Breast epithelium (tissue), 4 donors: Measurements from ENCODE around the gene AQP10. TPM values are rescaled to one million over a fixed set of nuclear protein-coding genes. Genes with fewer than 3 reads are reported as not detected.

Experiments used
- DNase-seq, 2 donors: peaks; one replicate each; pipeline ENCODE4 v3.0.0-alpha.2; 2019; ENCODE audit warnings: low spot score in 2 of 2
- H3K27ac ChIP-seq, 2 donors: fragments of 200-600 bp; sonication (generic) in 1 of 2; one replicate each; pipeline ENCODE4 v1.5.1; 2016 to 2019; ENCODE audit warnings: mild to moderate bottlenecking in 1 of 2
- H3K27me3 ChIP-seq, 2 donors: fragments of 200-600 bp; sonication (generic) in 1 of 2; one replicate each; pipeline versions ENCODE4 v1.5.1 to v1.6.0; 2017 to 2019; ENCODE audit warnings: control low read depth in 1 of 2, mild to moderate bottlenecking in 1 of 2
- H3K36me3 ChIP-seq: fragments of 200-600 bp; one replicate; pipeline ENCODE4 v1.5.1; 2019
- H3K4me1 ChIP-seq, 2 donors: fragments of 200-600 bp; sonication (generic); one replicate each; pipeline ENCODE4 v1.5.1; 2016 to 2019; ENCODE audit warnings: control low read depth in 1 of 2
- H3K4me3 ChIP-seq, 3 donors: fragments of 200-600 bp; sonication (generic); 1 replicate in 2 of 3; 2 replicates in 1 of 3; pipeline ENCODE4 v1.5.1; 2016 to 2019; ENCODE audit warnings: mild to moderate bottlenecking in 3 of 3, moderate library complexity in 2 of 3
- H3K9me3 ChIP-seq, 2 donors: fragments of 200-600 bp; sonication (generic) in 1 of 2; one replicate each; pipeline ENCODE4 v1.5.1; 2016 to 2019; ENCODE audit warnings: control low read depth in 1 of 2
- POLR2A ChIP-seq: fragments of 450-650 bp; IDR thresholded peaks from one replicate; pipeline ENCODE4 v1.6.1; 2016; ENCODE audit warnings: antibody characterized with exemption, mild to moderate bottlenecking, moderate library complexity
- POLR2AphosphoS5 ChIP-seq, 3 donors: sonication (generic); formaldehyde crosslinking; IDR thresholded peaks; one replicate each; pipeline ENCODE4 v1.6.1; 2017; ENCODE audit warnings: antibody characterized with exemption in 3 of 3
- intact Hi-C: fragments of 100-400 bp; cut with DNase I; formaldehyde crosslinking; loops from one replicate; pipeline ENCODE4 v1.15.1; 2023; ENCODE audit warnings: low total_unique reads
- total RNA-seq, 3 donors: library from RNA; depleted of rRNA; stranded (reverse); fragments of >200 nt; gene quantifications; one replicate each; pipeline ENCODE4 v1.1.0, GENCODE V29; 2016
- TF ChIP-seq, protein P1 (sequence below), 3 donors: fragments of 450-650 bp; IDR thresholded peaks; one replicate each; pipeline ENCODE4 v1.5.1; 2016 to 2017; ENCODE audit warnings: antibody characterized with exemption in 3 of 3, mild to moderate bottlenecking in 3 of 3, moderate library complexity in 3 of 3

The AQP10 gene
- total RNA-seq, 3 donors from 2014 or later = 0.44 TPM; not detected in 2

DNA sequence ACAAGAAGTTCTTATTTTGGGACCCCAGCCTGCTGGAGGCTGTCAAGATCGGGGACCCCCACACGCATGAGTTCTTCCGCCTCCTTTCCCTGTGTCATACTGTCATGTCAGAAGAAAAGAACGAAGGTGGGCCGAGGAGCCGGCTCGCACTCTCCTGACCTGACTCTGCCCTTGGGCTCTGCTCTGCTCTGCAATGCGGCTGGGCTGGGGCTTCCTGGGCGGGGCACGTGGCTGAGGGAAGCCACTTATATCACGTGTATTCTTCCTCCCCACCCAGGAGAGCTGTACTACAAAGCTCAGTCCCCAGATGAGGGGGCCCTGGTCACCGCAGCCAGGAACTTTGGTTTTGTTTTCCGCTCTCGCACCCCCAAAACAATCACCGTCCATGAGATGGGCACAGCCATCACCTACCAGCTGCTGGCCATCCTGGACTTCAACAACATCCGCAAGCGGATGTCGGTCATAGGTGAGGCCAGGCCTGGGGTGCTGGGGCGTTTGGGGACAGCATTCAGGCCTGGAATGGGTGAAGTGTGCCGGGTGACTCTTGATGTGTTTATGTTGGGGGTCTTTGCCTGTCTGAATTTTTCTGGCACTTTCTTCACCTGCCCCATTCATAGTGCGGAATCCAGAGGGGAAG lies 22.1 kb downstream of the AQP10 start:
- Histone ChIP-seq H3K4me1 (no peaks in the 10 kb centered on the region), H3K27ac (no peak overlapping the region), H3K4me3 (no peak overlapping the region), H3K27me3 (no peaks in the 10 kb centered on the region), H3K36me3 (no peaks in the 10 kb centered on the region), H3K9me3 (no peaks in the 10 kb centered on the region)
- no peak for DNase-seq
- no peak for TF ChIP-seq POLR2A
- TF ChIP-seq, protein P1, sequence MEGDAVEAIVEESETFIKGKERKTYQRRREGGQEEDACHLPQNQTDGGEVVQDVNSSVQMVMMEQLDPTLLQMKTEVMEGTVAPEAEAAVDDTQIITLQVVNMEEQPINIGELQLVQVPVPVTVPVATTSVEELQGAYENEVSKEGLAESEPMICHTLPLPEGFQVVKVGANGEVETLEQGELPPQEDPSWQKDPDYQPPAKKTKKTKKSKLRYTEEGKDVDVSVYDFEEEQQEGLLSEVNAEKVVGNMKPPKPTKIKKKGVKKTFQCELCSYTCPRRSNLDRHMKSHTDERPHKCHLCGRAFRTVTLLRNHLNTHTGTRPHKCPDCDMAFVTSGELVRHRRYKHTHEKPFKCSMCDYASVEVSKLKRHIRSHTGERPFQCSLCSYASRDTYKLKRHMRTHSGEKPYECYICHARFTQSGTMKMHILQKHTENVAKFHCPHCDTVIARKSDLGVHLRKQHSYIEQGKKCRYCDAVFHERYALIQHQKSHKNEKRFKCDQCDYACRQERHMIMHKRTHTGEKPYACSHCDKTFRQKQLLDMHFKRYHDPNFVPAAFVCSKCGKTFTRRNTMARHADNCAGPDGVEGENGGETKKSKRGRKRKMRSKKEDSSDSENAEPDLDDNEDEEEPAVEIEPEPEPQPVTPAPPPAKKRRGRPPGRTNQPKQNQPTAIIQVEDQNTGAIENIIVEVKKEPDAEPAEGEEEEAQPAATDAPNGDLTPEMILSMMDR (IDR thresholded peaks at IDR 0.05) = no peak
- TF ChIP-seq POLR2AphosphoS5 (IDR thresholded peaks at IDR 0.05) = no peak
- intact Hi-C loops = no loop called here

DNA sequence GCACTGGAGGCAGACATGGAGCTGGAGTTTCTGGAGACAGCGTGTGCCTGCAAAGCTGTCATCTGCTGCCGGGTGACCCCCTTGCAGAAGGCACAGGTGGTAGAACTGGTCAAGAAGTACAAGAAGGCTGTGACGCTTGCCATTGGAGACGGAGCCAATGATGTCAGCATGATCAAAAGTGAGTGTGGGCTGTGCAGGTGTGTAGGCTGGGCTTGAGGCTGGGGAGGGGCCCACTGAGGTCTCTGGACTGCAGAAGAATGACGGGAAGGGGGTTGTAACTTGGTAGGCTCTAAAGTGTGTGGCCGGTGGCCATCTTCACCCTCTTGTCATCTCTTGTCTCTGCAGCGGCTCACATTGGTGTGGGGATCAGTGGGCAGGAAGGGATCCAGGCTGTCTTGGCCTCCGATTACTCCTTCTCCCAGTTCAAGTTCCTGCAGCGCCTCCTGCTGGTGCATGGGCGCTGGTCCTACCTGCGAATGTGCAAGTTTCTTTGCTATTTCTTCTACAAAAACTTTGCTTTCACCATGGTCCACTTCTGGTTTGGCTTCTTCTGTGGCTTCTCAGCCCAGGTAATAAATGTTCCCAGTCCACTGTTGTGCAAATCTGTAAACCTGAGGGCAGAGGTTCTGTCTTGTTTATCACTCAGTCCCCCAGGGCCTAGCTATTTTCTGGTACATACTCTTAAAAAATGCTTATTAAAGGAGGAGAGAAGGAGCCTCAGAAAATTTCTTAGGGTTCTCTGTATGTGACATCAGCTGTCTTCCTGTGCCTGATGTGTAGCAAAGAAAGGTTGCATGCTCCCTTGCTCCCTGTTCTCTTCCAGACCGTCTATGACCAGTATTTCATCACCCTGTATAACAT lies 24.3 kb downstream of the AQP10 start:
- Histone ChIP-seq H3K36me3 (no peaks in the 10 kb centered on the region), H3K27ac (no peak overlapping the region), H3K27me3 (no peaks in the 10 kb centered on the region), H3K4me3 (no peak overlapping the region), H3K4me1 (no peaks in the 10 kb centered on the region), H3K9me3 (no peaks in the 10 kb centered on the region)
- TF ChIP-seq, protein P1 (IDR thresholded peaks at IDR 0.05) = peak in 1 of 3 donors; percentile 39
- TF ChIP-seq POLR2A = no peak
- intact Hi-C loops = no loop called here
- DNase-seq = no peak

DNA sequence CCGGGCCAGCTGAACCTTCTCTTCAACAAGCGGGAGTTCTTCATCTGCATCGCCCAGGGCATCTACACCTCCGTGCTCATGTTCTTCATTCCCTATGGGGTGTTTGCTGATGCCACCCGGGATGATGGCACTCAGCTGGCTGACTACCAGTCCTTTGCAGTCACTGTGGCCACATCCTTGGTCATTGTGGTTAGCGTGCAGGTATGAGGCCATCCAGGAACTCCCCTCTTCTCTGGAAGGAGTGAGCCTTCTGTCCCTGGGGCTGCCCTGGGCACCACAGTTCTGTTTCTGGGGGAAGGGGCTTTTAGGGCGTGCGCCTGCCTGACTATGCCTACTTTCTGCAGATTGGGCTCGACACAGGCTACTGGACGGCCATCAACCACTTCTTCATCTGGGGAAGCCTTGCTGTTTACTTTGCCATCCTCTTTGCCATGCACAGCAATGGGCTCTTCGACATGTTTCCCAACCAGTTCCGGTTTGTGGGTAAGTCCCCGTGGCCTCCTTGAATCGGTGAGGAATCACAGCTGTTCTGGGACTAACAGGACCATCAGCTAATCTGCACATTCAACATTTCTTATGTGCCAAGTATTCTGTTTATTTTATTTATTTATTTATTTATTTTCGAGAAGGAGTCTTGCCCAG lies 25.5 kb downstream of the AQP10 start:
- intact Hi-C loops = no loop called here
- no peaks in the 10 kb centered on the region for H3K36me3 ChIP-seq
- no peaks in the 10 kb centered on the region for H3K27me3 ChIP-seq
- H3K9me3 ChIP-seq = no peaks in the 10 kb centered on the region
- no peak for DNase-seq
- H3K4me3 ChIP-seq = no peak overlapping the region
- TF ChIP-seq POLR2AphosphoS5 (IDR thresholded peaks at IDR 0.05) (no peak), POLR2A (no peak)
- TF ChIP-seq, protein P1 (IDR thresholded peaks at IDR 0.05) = no peak
- H3K27ac ChIP-seq = no peak overlapping the region
- no peaks in the 10 kb centered on the region for H3K4me1 ChIP-seq

DNA sequence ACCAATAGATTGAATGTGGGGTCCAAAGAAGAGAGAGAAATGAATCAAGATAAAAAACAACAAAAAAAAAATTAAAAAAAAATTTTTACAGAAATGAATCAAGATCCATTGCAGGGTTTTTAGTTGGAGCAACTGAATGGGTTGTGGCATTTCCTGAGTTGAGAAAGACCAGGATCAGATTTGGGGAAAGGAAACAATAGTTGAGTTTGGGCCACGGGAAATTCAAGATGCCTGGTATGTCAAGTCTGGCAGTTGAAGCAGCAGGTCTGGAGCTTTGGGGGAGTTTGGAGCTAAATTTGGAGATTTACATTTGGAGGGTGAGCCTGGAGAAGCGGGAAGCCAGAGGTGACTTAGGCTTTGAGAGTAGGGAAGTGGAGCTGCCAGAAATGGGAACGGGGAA lies 27.1 kb downstream of the AQP10 start:
- Histone ChIP-seq H3K4me3 (no peak overlapping the region), H3K36me3 (no peaks in the 10 kb centered on the region), H3K27me3 (no peaks in the 10 kb centered on the region), H3K27ac (no peak overlapping the region), H3K4me1 (no peaks in the 10 kb centered on the region), H3K9me3 (no peaks in the 10 kb centered on the region)
- intact Hi-C loops = no loop called here
- TF ChIP-seq, protein P1 (IDR thresholded peaks at IDR 0.05) = no peak
- TF ChIP-seq POLR2AphosphoS5 (IDR thresholded peaks at IDR 0.05) (no peak), POLR2A (no peak)
- DNase-seq = no peak
